Panc1 (cell line): ENCODE measurements around the gene CCDC12. TPM values are rescaled to one million over a fixed set of nuclear protein-coding genes. Genes with fewer than 3 reads are reported as not detected.

Source experiments
- ATAC-seq: fragments of 200-7000 bp; cut with Tn5 transposase; 2 replicates; pipeline ENCODE4 v1.9.1; 2020; ENCODE audit warnings: mild to moderate bottlenecking, moderate library complexity
- BruUV-seq: library from RNA; stranded (reverse); fragments of 400-500 nt; replicated peaks from 2 replicates; lab custom pipeline; 2021; lab: Mats Ljungman, UMichigan
- CTCF ChIA-PET: fragments of 300-600 bp; sonication (Branson Sonifier 250); formaldehyde crosslinking; loops from one replicate; lab custom pipeline; 2022; ENCODE audit warnings: antibody characterized with exemption; lab: Charles Lee
- POLR2A ChIA-PET: fragments of 300-600 bp; sonication (Branson Sonifier 250); formaldehyde crosslinking; loops from one replicate; lab custom pipeline; 2022; ENCODE audit warnings: antibody characterized with exemption; lab: Charles Lee
- DNase-seq: peaks from one replicate; pipeline ENCODE4 v3.0.0-alpha.2; 2010; ENCODE audit warnings: low read depth, low spot score
- H3K27ac ChIP-seq: 2 replicates; pipeline ENCODE4 v1.5.1; 2011; ENCODE audit warnings: mild to moderate bottlenecking, low read length, inconsistent platforms
- H3K27me3 ChIP-seq: fragments of 200-500 bp; sonication (Bioruptor generic); 2 replicates; pipeline ENCODE4 v1.6.0; 2014; ENCODE audit warnings: low read length, inconsistent platforms; ENCODE audit not compliant: control insufficient read depth, insufficient read depth
- H3K36me3 ChIP-seq: fragments of 200-500 bp; sonication (Bioruptor generic); 2 replicates; pipeline ENCODE4 v1.5.1; 2014; ENCODE audit warnings: inconsistent platforms, mild to moderate bottlenecking, low read length, moderate library complexity; ENCODE audit not compliant: control insufficient read depth, insufficient read depth
- H3K4me1 ChIP-seq: 2 replicates; pipeline ENCODE4 v1.5.1; 2011; ENCODE audit warnings: inconsistent platforms, mild to moderate bottlenecking, low read length, moderate library complexity; ENCODE audit not compliant: control insufficient read depth, insufficient read depth
- H3K4me3 ChIP-seq, 2 experiments: 2 replicates each; pipeline ENCODE4 v1.5.1; 2011 to 2012; ENCODE audit warnings: low read depth in 2 of 2, low read length in 2 of 2, mild to moderate bottlenecking in 2 of 2, inconsistent platforms in 1 of 2, moderate library complexity in 1 of 2
- H3K9me3 ChIP-seq: fragments of 200-500 bp; sonication (Bioruptor generic); 2 replicates; pipeline ENCODE4 v1.5.1; 2014; ENCODE audit warnings: low read depth, mild to moderate bottlenecking, inconsistent platforms, low read length, moderate library complexity; ENCODE audit not compliant: control insufficient read depth, insufficient read depth
- POLR2AphosphoS5 ChIP-seq: IDR thresholded peaks from 2 replicates; pipeline ENCODE4 v1.6.1; 2012; ENCODE audit warnings: mild to moderate bottlenecking, low read depth, low read length, moderate library complexity
- SIN3A ChIP-seq: IDR thresholded peaks from 2 replicates; pipeline ENCODE4 v1.6.1; 2012; ENCODE audit warnings: low read depth, mild to moderate bottlenecking, low read length, moderate library complexity, borderline replicate concordance; ENCODE audit not compliant: insufficient read depth
- TCF7L2 ChIP-seq: IDR thresholded peaks from 2 replicates; pipeline ENCODE4 v1.6.1; 2011; ENCODE audit warnings: mild to moderate bottlenecking, low read depth, low read length, inconsistent platforms
- in situ Hi-C: cut with HindIII; loops from 2 replicates; pipeline ENCODE4 v1.10.0; 2016; ENCODE audit warnings: low sequenced_read_pairs, low pct_unique_long_range_greater_than_20kb
- intact Hi-C: fragments of 100-400 bp; cut with micrococcal nuclease; formaldehyde crosslinking; loops from one replicate; pipeline ENCODE4 v1.10.0; 2022; ENCODE audit not compliant: unreplicated experiment
- total RNA-seq: library from RNA; stranded (reverse); gene quantifications from one replicate; pipeline ENCODE4 v1.2.1, GENCODE V29; 2021; ENCODE audit not compliant: unreplicated experiment
- TF ChIP-seq, protein P1 (sequence below): fragments of 450-650 bp; IDR thresholded peaks from 2 replicates; pipeline ENCODE4 v1.5.1; 2017; ENCODE audit warnings: mild to moderate bottlenecking
- TF ChIP-seq, protein P2 (sequence below), 2 experiments: IDR thresholded peaks; 2 replicates each; pipeline ENCODE4 v1.6.1; 2011 to 2012; ENCODE audit warnings: low read depth in 2 of 2, control low read depth in 1 of 2, low read length in 1 of 2, mild to moderate bottlenecking in 1 of 2, moderate library complexity in 1 of 2; ENCODE audit not compliant: insufficient read depth in 1 of 2

CCDC12 gene
- total RNA-seq, 1 experiment from 2014 or later: 35.5 TPM

DNA sequence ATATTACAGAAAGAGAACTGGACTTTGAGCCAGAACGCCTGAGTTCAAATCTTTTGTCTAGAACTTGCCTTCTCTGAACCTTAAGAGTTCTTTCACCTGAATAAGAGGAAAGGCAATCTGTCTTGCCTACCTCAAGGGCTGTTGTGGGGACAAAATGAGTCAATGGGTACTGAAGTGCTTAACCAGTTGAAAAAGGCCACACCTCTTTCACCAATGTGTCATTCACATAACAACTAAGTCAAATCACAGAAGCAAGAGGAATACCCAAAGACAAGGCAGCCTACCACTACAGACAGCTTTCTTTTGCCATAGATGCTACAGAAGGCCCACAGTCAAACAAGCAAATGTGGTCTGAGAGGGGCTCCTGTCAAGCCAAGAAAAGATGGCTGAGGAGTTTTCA lies 42.7 kb upstream of the CCDC12 start:
- Histone ChIP-seq H3K4me3 (no peak overlapping the region), H3K27me3 (no peaks in the 10 kb centered on the region), H3K4me1 (no peaks in the 10 kb centered on the region), H3K9me3 (no peaks in the 10 kb centered on the region), H3K36me3 (peaks cover 7% of the 10 kb centered on the region), H3K27ac (no peak overlapping the region)
- in situ Hi-C loops: no loop called here
- intact Hi-C loops: no loop called here
- BruUV-seq: no TSS peak
- DNase-seq: no peak
- ATAC-seq: no peak
- CTCF ChIA-PET: no interaction called here
- POLR2A ChIA-PET: no interaction called here
- no peak for TF ChIP-seq TCF7L2
- no peak for TF ChIP-seq POLR2AphosphoS5
- no peak for TF ChIP-seq SIN3A
- TF ChIP-seq, protein P1, sequence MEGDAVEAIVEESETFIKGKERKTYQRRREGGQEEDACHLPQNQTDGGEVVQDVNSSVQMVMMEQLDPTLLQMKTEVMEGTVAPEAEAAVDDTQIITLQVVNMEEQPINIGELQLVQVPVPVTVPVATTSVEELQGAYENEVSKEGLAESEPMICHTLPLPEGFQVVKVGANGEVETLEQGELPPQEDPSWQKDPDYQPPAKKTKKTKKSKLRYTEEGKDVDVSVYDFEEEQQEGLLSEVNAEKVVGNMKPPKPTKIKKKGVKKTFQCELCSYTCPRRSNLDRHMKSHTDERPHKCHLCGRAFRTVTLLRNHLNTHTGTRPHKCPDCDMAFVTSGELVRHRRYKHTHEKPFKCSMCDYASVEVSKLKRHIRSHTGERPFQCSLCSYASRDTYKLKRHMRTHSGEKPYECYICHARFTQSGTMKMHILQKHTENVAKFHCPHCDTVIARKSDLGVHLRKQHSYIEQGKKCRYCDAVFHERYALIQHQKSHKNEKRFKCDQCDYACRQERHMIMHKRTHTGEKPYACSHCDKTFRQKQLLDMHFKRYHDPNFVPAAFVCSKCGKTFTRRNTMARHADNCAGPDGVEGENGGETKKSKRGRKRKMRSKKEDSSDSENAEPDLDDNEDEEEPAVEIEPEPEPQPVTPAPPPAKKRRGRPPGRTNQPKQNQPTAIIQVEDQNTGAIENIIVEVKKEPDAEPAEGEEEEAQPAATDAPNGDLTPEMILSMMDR: no peak
- TF ChIP-seq, protein P2, sequence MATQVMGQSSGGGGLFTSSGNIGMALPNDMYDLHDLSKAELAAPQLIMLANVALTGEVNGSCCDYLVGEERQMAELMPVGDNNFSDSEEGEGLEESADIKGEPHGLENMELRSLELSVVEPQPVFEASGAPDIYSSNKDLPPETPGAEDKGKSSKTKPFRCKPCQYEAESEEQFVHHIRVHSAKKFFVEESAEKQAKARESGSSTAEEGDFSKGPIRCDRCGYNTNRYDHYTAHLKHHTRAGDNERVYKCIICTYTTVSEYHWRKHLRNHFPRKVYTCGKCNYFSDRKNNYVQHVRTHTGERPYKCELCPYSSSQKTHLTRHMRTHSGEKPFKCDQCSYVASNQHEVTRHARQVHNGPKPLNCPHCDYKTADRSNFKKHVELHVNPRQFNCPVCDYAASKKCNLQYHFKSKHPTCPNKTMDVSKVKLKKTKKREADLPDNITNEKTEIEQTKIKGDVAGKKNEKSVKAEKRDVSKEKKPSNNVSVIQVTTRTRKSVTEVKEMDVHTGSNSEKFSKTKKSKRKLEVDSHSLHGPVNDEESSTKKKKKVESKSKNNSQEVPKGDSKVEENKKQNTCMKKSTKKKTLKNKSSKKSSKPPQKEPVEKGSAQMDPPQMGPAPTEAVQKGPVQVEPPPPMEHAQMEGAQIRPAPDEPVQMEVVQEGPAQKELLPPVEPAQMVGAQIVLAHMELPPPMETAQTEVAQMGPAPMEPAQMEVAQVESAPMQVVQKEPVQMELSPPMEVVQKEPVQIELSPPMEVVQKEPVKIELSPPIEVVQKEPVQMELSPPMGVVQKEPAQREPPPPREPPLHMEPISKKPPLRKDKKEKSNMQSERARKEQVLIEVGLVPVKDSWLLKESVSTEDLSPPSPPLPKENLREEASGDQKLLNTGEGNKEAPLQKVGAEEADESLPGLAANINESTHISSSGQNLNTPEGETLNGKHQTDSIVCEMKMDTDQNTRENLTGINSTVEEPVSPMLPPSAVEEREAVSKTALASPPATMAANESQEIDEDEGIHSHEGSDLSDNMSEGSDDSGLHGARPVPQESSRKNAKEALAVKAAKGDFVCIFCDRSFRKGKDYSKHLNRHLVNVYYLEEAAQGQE (IDR thresholded peaks at IDR 0.05; ENCODE audit: insufficient read depth in 1 of 2, low read depth in 2 of 2, low read length in 1 of 2): no peak

DNA sequence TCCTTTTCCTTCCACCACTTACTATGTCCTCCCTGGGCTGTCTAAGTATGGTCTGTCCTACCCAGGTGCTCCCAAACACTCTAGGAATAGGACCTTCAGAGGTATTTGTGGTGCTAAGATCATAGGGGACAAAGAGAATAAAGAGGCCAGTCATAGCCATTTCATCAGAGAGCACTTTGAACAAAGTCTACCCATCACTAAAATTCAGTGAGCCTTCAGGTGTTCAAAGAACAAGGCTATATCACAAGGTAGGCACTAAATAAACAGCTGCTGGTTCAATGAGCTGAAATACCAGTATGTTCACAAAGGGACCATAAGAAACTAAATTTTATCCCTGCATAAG lies 41.7 kb upstream of the CCDC12 start:
- Histone ChIP-seq H3K4me1 (no peaks in the 10 kb centered on the region), H3K9me3 (no peaks in the 10 kb centered on the region), H3K27ac (no peak overlapping the region), H3K4me3 (no peak overlapping the region), H3K36me3 (peaks cover 7% of the 10 kb centered on the region), H3K27me3 (no peaks in the 10 kb centered on the region)
- DNase-seq (no peak), ATAC-seq (no peak)
- intact Hi-C loops (no loop called here), in situ Hi-C loops (no loop called here)
- POLR2A ChIA-PET: no interaction called here
- CTCF ChIA-PET: no interaction called here
- no TSS peak for BruUV-seq
- TF ChIP-seq TCF7L2 (no peak), POLR2AphosphoS5 (no peak), SIN3A (no peak)
- TF ChIP-seq, protein P1: no peak
- TF ChIP-seq, protein P2 (IDR thresholded peaks at IDR 0.05; ENCODE audit: insufficient read depth in 1 of 2, low read depth in 2 of 2, low read length in 1 of 2): no peak
